Cardiac fibroblast (primary cell): Measurements from ENCODE around the gene REXO1.

Source experiments
- DNase-seq, 2 donors: peaks; one replicate each; pipeline versions ENCODE4 v3.0.0 to v3.0.0-alpha.2; 2010; ENCODE audit warnings: low read depth in 2 of 2
- H3K4me3 ChIP-seq, 2 donors: replicated peaks in 1 of 2; 1 replicate in 1 of 2; 2 replicates in 1 of 2; pipeline ENCODE4 v1.5.1; 2011; ENCODE audit warnings: low read depth in 2 of 2, low read length in 2 of 2, mild to moderate bottlenecking in 2 of 2, moderate library complexity in 1 of 2
- CTCF ChIP-seq: IDR thresholded peaks from one replicate; pipeline ENCODE4 v1.5.1; 2011; ENCODE audit warnings: low read depth, mild to moderate bottlenecking, low read length, inconsistent platforms

The REXO1 gene

DNA sequence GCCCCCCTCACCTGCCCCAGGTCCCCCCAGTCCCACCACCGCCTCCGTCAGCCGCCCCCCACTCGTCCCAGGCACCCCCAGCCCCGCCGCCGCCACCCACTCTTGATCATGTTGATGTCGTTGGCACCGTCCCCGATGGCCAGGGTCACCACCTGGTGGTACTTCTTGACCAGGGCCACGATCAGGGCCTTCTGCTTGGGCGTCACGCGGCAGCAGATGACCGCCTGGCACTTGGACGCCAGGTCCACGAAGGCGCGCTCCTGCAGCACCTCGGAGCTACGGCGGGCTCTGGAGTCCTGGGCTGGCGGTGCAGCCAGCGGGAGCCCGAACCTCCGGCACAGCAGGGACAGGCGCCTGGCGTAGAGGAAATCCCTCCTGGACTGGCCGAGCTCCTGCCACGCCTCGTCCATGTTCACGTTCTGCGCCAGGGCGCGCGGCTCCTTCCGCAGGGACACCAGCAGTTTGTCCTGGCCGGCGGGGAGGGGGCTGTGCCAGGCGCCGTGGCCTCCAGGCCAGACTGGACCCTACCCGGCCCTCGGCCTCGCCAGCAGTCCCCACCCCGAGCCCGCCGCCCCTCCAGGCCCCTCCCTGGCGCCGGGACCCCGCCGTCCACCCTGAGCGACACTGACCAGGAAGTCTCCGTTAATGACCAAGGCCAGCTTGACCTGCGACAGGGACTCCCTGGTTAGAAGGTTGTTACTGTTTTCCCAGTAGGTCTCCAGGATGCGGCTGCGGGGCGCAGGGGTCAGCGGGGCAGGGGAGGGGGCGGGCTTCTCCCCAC, 58.8 kb downstream of the REXO1 start:
- no peak for DNase-seq
- TF ChIP-seq CTCF: no peak
- H3K4me3 ChIP-seq: no peak overlapping the region

DNA sequence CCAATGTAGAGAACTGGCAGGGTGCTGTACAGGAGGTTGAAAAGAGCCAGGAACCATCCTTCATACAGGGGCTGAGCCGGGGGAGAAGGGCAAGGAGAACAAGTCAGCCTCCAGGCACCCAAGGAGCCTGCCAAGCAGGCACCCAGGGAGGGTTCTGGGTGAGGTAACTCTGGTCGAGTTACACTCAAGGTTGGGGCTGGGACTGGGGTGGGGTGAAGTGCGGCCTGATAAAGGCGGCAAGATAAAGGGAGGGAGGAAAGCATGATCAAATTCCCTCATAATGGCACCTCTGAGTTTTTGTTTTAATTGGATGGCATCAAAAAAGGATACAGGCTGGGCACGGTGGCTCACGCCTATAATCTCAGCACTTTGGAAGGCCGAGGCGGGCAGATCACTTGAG, 61.2 kb downstream of the REXO1 start:
- no peak for TF ChIP-seq CTCF
- no peak overlapping the region for H3K4me3 ChIP-seq
- DNase-seq: no peak

GRCh38 chr19:1786668-1787067, 61.6 kb downstream of the REXO1 start:
- DNase-seq: no peak

DNA sequence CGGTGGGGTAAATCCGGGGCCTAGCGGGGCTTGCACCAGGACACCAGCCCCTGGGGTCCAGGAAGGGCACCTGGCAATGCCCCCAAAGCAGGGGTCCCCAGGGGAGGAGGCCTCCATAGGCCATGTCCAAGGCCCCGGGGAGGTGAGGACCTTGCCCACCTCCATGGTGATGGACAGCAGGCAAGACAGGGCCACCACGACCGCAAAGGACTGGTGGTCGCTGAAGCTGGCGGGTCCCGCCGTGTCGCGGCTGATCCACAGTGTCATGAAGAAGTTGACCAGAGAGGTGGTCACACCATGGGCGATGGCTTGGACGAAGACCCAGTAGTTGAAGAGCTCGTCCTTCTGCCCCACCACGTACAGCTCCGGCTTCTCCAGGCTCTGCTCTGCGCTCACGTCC, 63.0 kb downstream of the REXO1 start:
- no peak for DNase-seq
- TF ChIP-seq CTCF: no peak
- no peak overlapping the region for H3K4me3 ChIP-seq

More at GRCh38 chr19:1786668-1787067, 61.6 kb downstream of the REXO1 start:
- TF ChIP-seq CTCF: no peak
- H3K4me3 ChIP-seq: no peak overlapping the region

DNA sequence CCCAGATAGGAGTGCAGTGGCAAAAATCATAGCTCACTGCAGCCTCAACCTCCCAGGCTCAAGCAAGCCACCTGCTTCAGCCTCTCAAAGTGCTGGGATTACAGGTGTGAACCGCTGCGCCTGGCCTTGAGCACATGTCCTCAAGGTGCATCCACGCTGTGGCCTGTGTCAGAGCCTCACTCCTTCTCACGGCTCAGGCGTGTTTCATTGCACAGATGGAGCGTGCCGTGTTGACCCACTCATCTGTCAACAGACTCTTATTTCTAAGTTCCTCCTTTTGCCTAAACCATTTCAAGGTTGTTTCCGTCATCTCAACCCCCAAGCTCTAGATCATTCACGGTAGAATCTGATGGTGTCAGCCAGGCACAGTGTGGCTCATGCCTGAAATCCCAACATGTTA, 64.4 kb downstream of the REXO1 start:
- H3K4me3 ChIP-seq: no peak overlapping the region
- no peak for TF ChIP-seq CTCF
- DNase-seq: no peak

- no peak for TF ChIP-seq CTCF
- H3K4me3 ChIP-seq: no peak overlapping the region
- no peak for DNase-seq
Measured at GRCh38 chr19:1783354-1783753, 64.9 kb downstream of the REXO1 start.

DNA sequence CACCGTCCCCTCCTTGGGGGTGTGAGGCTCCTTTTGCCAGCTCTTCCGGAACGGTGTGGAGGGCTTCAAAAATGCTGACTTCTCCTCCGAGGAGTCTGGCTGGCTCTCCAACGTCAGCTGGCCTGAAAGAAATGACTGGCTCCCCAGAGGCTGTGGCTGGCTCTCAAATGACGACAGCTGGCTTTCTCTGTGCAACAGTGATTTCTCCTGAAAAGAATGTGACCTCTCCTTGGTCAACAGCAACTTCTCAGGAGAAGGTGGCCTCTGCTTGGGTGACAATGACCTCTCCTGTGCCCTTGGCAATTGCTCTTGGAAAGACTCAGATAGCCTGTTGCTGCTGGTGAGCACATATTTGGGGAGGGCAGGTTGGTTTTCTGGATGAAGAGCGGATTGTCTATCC, 65.8 kb downstream of the REXO1 start:
- no peak for TF ChIP-seq CTCF
- no peak for DNase-seq
- no peak overlapping the region for H3K4me3 ChIP-seq
